GM12878 (cell line): Measurements from ENCODE around the gene EFCAB8.

Experiments
- FOXK2 ChIP-seq: fragments of 450-650 bp; IDR thresholded peaks from 2 replicates; pipeline ENCODE4 v1.6.1; 2017; ENCODE audit warnings: mild to moderate bottlenecking, moderate library complexity
- JUND ChIP-seq: IDR thresholded peaks from 2 replicates; pipeline ENCODE4 v1.6.1; 2012; ENCODE audit warnings: low read depth, mild to moderate bottlenecking, low read length, improper control_type of control experiment, moderate library complexity
- RBBP5 ChIP-seq: fragments of 200-600 bp; sonication (generic); conservative IDR thresholded peaks from 2 replicates; pipeline ENCODE4 v1.6.1; 2016
- WRNIP1 ChIP-seq: IDR thresholded peaks from 2 replicates; pipeline ENCODE4 v1.6.1; 2011; ENCODE audit warnings: low read depth, low read length, improper control_type of control experiment, borderline replicate concordance
- TF ChIP-seq, protein P1 (sequence below), 3 experiments: IDR thresholded peaks in 2 of 3; conservative IDR thresholded peaks in 1 of 3; 2 replicates each; pipeline ENCODE4 v1.5.1; 2011; ENCODE audit warnings: low read depth in 3 of 3, low read length in 3 of 3, mild to moderate bottlenecking in 3 of 3, control low read depth in 2 of 3, moderate library complexity in 2 of 3, inconsistent platforms in 1 of 3, mixed read lengths in 1 of 3; ENCODE audit not compliant: control insufficient read depth in 2 of 3, insufficient read depth in 1 of 3; ENCODE audit errors: extremely low read depth in 1 of 3

DNA sequence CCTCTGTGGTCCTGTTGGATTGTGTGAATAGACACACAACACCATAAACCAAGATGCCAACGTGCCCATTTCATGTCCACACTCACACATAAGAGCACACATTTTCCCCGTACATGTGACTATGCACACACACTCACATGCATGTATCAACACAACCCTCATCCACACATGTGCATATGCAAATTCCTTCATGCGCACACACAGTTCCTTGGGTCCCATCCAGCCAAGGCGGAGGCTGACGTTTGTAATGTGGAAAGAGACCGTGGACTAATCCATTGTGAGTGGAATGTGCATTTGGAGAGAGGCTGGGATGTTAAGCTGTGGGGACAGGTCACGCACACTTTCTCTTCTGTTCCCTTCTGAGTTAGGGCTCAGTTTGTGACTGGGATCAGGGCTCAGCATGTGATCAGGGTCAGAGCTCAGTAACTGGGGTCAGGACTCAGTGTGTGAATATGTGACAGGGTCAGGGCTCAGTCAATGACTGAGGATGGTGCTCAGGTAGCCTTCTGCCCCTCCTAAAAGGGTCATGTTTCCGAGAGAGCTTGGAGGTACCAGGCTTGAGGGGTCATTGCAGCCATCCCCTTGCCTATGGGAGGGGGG lies 148.2 kb downstream of the EFCAB8 start:
- TF ChIP-seq RBBP5 (no peak), FOXK2 (no peak), JUND (no peak), WRNIP1 (no peak)
- TF ChIP-seq, protein P1, sequence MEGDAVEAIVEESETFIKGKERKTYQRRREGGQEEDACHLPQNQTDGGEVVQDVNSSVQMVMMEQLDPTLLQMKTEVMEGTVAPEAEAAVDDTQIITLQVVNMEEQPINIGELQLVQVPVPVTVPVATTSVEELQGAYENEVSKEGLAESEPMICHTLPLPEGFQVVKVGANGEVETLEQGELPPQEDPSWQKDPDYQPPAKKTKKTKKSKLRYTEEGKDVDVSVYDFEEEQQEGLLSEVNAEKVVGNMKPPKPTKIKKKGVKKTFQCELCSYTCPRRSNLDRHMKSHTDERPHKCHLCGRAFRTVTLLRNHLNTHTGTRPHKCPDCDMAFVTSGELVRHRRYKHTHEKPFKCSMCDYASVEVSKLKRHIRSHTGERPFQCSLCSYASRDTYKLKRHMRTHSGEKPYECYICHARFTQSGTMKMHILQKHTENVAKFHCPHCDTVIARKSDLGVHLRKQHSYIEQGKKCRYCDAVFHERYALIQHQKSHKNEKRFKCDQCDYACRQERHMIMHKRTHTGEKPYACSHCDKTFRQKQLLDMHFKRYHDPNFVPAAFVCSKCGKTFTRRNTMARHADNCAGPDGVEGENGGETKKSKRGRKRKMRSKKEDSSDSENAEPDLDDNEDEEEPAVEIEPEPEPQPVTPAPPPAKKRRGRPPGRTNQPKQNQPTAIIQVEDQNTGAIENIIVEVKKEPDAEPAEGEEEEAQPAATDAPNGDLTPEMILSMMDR (IDR thresholded peaks at IDR 0.05 in 2 of 3, conservative IDR thresholded peaks at IDR 0.05 in 1 of 3; ENCODE audit: control insufficient read depth in 2 of 3, extremely low read depth in 1 of 3, insufficient read depth in 1 of 3, low read depth in 3 of 3, low read length in 3 of 3): no peak
